ENCODE measurements around the gene RARA.

RARA gene

GRCh38 chr17:40328386-40328766, 19.4 kb downstream of the RARA start:
- Mint-ChIP-seq H3K36me3 (peaks cover 10% of the 10 kb centered on the region), H3K27ac (peak overlapping the region; percentile 36)

GRCh38 chr17:40329839-40330794, 21.1 kb downstream of the RARA start:
- peak overlapping the region; percentile 19 for H3K4me3 Mint-ChIP-seq
- H3K36me3 Mint-ChIP-seq = peaks cover 12% of the 10 kb centered on the region
- H3K27ac Mint-ChIP-seq = peak overlapping the region; percentile 65
- H3K27me3 Mint-ChIP-seq = no peaks in the 10 kb centered on the region
- no peaks in the 10 kb centered on the region for H3K9me3 Mint-ChIP-seq
- H3K4me1 Mint-ChIP-seq = peaks cover 92% of the 10 kb centered on the region

More at GRCh38 chr17:40328386-40328766, 19.4 kb downstream of the RARA start:
- no peaks in the 10 kb centered on the region for H3K27me3 Mint-ChIP-seq
- no peaks in the 10 kb centered on the region for H3K9me3 Mint-ChIP-seq
- H3K4me3 Mint-ChIP-seq = peak overlapping the region; percentile 37
- peaks cover 89% of the 10 kb centered on the region for H3K4me1 Mint-ChIP-seq

DNA sequence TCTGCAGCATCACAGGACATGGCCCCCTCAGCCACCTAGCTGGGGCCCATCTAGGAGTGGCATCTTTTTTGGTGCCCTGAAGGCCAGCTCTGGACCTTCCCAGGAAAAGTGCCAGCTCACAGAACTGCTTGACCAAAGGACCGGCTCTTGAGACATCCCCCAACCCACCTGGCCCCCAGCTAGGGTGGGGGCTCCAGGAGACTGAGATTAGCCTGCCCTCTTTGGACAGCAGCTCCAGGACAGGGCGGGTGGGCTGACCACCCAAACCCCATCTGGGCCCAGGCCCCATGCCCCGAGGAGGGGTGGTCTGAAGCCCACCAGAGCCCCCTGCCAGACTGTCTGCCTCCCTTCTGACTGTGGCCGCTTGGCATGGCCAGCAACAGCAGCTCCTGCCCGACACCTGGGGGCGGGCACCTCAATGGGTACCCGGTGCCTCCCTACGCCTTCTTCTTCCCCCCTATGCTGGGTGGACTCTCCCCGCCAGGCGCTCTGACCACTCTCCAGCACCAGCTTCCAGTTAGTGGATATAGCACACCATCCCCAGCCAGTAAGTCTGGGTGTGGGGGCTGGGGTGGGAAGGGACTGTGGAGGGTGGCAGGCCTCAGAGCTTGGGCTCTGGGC, 22.0 kb downstream of the RARA start:
- Mint-ChIP-seq H3K27ac (peak overlapping the region; percentile 65), H3K4me3 (peak overlapping the region; percentile 59), H3K36me3 (peaks cover 12% of the 10 kb centered on the region), H3K27me3 (no peaks in the 10 kb centered on the region), H3K9me3 (no peaks in the 10 kb centered on the region), H3K4me1 (peaks cover 86% of the 10 kb centered on the region)

GRCh38 chr17:40331743-40332641, 23.0 kb downstream of the RARA start:
- Mint-ChIP-seq H3K27ac (no peak overlapping the region), H3K9me3 (no peaks in the 10 kb centered on the region), H3K27me3 (no peaks in the 10 kb centered on the region), H3K36me3 (peaks cover 12% of the 10 kb centered on the region), H3K4me1 (peaks cover 79% of the 10 kb centered on the region), H3K4me3 (peak overlapping the region; percentile 59)

DNA sequence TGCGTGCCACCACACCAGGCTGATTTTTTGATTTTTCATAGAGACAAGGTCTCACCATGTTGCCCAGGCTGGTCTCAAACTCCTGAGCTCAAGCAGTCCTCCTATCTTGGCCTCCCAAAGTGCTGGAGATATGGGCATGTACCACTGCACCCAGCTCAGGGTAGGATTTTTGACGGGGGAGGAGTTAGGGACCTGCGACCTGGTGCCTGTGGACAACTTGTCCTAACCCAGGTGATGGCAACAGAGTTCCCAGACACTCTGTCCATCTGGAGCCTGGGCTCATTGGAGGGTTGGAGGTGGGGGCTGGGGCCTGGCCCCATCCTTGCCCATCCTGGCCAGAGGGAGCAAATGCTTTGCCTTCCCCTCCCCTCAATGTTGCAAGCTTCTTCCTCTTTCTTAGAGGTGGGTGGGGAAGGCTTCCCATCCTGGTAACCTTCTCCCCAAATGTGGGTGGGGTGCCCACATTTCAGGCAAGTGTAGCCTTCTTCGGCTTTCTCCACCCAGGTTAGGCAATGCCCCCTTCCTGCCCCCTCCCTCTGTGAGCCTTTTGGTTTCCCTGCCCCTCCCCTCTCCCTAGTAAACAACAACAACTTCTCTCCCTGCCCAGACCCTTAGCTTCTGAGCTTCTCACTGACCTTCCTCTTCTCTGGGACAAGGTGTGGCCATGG, 24.9 kb downstream of the RARA start:
- Mint-ChIP-seq H3K4me3 (no peak overlapping the region), H3K9me3 (no peaks in the 10 kb centered on the region), H3K36me3 (peaks cover 11% of the 10 kb centered on the region), H3K27ac (peak overlapping the region; percentile 62), H3K27me3 (no peaks in the 10 kb centered on the region), H3K4me1 (peaks cover 78% of the 10 kb centered on the region)

DNA sequence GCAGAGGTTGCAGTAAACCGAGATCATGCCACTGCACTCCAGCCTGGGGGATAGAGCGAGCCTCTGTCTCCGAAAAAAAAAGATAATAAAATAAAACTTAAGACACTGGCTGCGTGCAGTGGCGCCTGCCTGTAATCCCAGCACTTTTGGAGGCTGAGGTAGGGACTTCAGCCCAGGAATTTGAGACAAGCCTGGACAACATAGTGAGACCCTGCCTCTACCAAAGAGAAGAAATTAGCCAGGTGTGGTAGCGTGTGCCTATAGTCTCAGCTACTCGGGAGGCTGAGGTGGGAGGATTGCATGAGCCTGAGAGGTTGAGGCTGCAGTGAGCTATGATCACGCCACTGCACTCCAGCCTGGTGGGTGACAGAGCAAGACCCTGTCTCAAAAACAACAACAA, 26.6 kb downstream of the RARA start:
- Mint-ChIP-seq H3K27me3 (no peaks in the 10 kb centered on the region), H3K4me3 (no peak overlapping the region), H3K9me3 (no peaks in the 10 kb centered on the region), H3K27ac (no peak overlapping the region), H3K36me3 (peaks cover 16% of the 10 kb centered on the region), H3K4me1 (peaks cover 81% of the 10 kb centered on the region)

GRCh38 chr17:40337351-40337750, 28.4 kb downstream of the RARA start:
- no peaks in the 10 kb centered on the region for H3K27me3 Mint-ChIP-seq
- no peak overlapping the region for H3K27ac Mint-ChIP-seq
- no peaks in the 10 kb centered on the region for H3K9me3 Mint-ChIP-seq
- no peak overlapping the region for H3K4me3 Mint-ChIP-seq
- H3K4me1 Mint-ChIP-seq = peaks cover 73% of the 10 kb centered on the region
- peaks cover 12% of the 10 kb centered on the region for H3K36me3 Mint-ChIP-seq

DNA sequence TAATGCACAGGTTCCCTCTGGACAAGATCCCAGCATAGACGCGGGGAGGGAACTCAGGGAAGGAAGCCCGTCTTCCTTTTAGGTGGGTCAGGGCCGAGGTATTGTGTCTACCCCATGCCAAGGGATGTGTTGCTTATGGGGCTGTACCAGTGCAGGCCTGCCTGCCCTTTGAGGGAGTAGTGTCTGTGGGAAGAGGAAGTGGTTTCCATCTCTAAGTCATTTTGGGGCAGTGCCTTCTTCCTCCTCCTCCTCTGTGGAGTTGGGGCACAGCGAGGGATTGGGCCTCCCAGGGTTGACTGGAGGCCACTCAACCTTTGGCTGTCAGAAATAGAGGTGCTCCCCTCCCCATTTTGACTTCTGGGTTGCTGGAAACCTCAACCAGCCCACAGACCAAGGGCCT, 29.1 kb downstream of the RARA start:
- H3K27me3 Mint-ChIP-seq = no peaks in the 10 kb centered on the region
- H3K27ac Mint-ChIP-seq = no peak overlapping the region
- H3K9me3 Mint-ChIP-seq = no peaks in the 10 kb centered on the region
- peaks cover 71% of the 10 kb centered on the region for H3K4me1 Mint-ChIP-seq
- peaks cover 11% of the 10 kb centered on the region for H3K36me3 Mint-ChIP-seq
- H3K4me3 Mint-ChIP-seq = no peak overlapping the region

- Mint-ChIP-seq H3K4me3 (no peak overlapping the region), H3K27me3 (no peaks in the 10 kb centered on the region), H3K4me1 (peaks cover 71% of the 10 kb centered on the region), H3K27ac (no peak overlapping the region), H3K9me3 (no peaks in the 10 kb centered on the region), H3K36me3 (peaks cover 8% of the 10 kb centered on the region)
Observed at GRCh38 chr17:40338941-40339649, 30.1 kb downstream of the RARA start.

GRCh38 chr17:40340327-40340726, 31.3 kb downstream of the RARA start:
- Mint-ChIP-seq H3K4me1 (peaks cover 69% of the 10 kb centered on the region), H3K4me3 (peak overlapping the region; percentile 79)

DNA sequence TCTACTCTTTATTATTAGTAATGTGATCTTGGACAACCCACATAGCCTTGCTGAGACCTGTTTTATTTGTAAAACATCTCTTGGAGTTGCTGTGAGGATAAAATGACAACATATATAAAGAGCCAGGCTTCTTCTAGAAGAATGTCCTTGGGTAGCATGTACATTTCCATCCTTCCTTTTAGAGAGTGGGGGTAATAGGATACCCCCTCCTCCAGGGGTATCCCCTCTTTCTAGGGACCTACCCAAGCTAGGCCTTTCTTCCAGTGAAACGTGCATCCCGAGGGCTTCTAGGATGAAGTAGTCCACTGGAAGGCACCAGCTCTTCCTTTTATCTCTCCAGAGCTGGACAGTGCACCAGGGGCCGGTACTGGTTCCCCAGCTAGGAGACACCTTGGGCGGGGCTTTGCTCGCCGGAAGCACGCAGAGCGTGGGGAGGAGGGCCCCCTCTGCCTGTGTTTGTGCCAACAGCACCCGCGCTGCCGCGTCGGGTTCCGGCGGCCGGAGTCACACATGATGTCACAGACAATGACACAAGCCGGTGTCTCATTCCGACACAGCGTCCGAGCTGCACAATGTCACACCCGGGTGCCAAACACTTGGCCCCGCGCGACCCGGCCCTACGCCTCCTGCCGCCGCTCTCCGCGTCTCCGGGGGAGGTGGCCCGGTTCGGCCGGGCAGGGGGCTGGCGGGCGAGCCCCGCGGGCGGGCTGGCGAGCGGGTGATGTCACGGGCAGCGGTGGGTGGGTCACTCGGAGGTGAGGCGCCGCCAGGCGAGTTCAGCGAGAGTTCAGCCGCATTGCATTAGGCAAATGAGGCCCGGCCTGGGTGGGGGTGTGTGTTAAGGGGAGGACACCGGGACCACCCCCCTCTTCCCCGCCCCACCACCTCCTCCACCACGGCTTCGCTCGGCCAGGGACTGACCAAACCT, 32.2 kb downstream of the RARA start:
- Mint-ChIP-seq H3K4me3 (peak overlapping the region; percentile 79), H3K27me3 (no peaks in the 10 kb centered on the region), H3K4me1 (peaks cover 76% of the 10 kb centered on the region), H3K36me3 (peaks cover 6% of the 10 kb centered on the region), H3K9me3 (no peaks in the 10 kb centered on the region), H3K27ac (peak overlapping the region; percentile 71)

More at GRCh38 chr17:40340327-40340726, 31.3 kb downstream of the RARA start:
- Mint-ChIP-seq H3K27me3 (no peaks in the 10 kb centered on the region), H3K36me3 (peaks cover 6% of the 10 kb centered on the region), H3K27ac (peak overlapping the region; percentile 60), H3K9me3 (no peaks in the 10 kb centered on the region)

DNA sequence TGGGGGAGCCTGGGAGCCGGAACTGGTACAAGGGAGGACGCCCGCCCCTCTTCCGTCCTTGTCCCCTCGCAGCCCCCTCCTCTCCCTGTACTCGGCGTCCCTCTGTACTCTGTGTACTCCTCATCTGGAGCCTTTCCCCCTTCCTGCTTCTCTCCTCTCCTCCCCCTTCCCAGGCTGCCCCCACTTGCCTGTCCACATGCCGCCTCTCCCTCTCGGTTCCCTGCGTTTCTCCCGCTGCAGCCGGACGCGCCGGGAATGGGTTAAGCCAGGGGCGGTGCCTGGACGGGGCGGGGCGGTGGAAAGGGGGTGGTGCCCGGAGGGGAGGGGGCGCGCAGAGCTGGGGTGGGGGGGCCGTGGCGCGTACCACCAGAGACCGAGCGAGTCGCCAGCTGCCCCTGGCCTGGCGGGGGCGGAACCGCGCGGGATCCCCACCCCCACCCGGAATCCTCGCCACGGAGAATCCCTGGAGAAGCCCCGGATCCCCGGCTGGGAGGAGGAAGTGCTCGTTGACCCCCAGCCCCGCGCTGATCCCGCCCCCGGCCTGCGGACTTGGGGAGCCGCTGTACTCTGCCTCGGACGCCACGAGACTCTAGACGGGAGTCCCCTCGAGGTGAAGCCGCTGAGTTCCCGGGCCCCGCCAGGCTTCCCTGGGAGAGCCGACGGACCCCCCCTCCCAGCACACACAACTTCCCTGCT, 33.0 kb downstream of the RARA start:
- Mint-ChIP-seq H3K36me3 (peaks cover 6% of the 10 kb centered on the region), H3K9me3 (no peaks in the 10 kb centered on the region), H3K27ac (no peak overlapping the region)

DNA sequence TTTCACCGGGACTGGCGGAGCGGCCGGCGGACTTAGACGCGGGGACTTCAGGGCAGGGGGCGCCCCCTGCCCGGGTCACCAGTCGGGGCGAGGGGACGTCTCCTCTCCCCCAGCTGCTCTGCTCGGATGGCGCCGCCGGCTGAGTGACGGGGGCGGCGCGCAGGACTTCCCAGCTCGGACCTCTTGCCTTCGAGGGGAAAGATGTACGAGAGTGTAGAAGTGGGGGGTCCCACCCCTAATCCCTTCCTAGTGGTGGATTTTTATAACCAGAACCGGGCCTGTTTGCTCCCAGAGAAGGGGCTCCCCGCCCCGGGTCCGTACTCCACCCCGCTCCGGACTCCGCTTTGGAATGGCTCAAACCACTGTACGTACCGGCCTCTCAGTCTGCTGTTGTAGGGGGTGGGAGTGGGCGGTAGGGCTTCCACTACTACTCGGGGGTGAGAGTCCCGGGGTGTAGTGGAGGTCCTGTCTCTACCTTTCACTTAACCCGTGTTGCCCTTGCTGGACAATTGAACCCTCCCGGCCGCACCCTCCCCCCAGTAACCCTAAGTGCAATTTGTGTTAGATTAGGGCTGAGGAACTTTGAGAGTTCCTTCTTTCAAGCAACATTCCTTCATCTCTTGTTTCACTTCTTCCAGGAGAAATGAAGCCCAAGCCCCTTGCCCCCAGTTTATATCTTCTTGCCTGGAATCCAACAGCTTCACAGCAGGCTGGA, 33.7 kb downstream of the RARA start:
- no peaks in the 10 kb centered on the region for H3K9me3 Mint-ChIP-seq
- H3K27ac Mint-ChIP-seq = peak overlapping the region; percentile 51
- H3K27me3 Mint-ChIP-seq = no peaks in the 10 kb centered on the region
- H3K4me3 Mint-ChIP-seq = peak overlapping the region; percentile 80
- H3K36me3 Mint-ChIP-seq = peaks cover 6% of the 10 kb centered on the region
- H3K4me1 Mint-ChIP-seq = peaks cover 78% of the 10 kb centered on the region

More for the DNA sequence above, 33.0 kb downstream of the RARA start:
- no peaks in the 10 kb centered on the region for H3K27me3 Mint-ChIP-seq
- peaks cover 78% of the 10 kb centered on the region for H3K4me1 Mint-ChIP-seq
- H3K4me3 Mint-ChIP-seq = peak overlapping the region; percentile 80

All from activated naive CD4-positive, alpha-beta T cell treated with anti-CD3 and anti-CD28 coated beads, Interleukin-2, amount 50 U/mL, for 24 hours (primary cell).